Tibial artery (tissue), 4 donors: ENCODE measurements around the gene SYNGAP1.
"Not testable (repeated sequence)": the region's sequence is repeated elsewhere in the genome, so short reads cannot be mapped to it uniquely, and the experiment has no call there.

Experiments
- DNase-seq, 2 donors: peaks; one replicate each; pipeline ENCODE4 v3.0.0-alpha.2; 2019
- H3K27ac ChIP-seq, 2 donors: fragments of 200-600 bp; sonication (generic) in 1 of 2; 1 replicate in 1 of 2; 2 replicates in 1 of 2; pipeline ENCODE4 v1.5.1; 2018 to 2019; ENCODE audit warnings: mild to moderate bottlenecking in 1 of 2
- H3K27me3 ChIP-seq, 2 donors: fragments of 200-600 bp; sonication (generic) in 1 of 2; one replicate each; pipeline versions ENCODE4 v1.5.1 to v1.6.0; 2016 to 2019
- H3K36me3 ChIP-seq, 3 donors: fragments of 200-600 bp; sonication (generic) in 2 of 3; one replicate each; pipeline ENCODE4 v1.5.1; 2016 to 2019; ENCODE audit warnings: mild to moderate bottlenecking in 2 of 3
- H3K4me1 ChIP-seq, 4 donors: fragments of 200-600 bp; sonication (generic) in 2 of 4; 1 replicate in 3 of 4; 2 replicates in 1 of 4; pipeline ENCODE4 v1.5.1; 2016 to 2019
- H3K4me3 ChIP-seq, 2 donors: fragments of 200-600 bp; sonication (generic) in 1 of 2; 1 replicate in 1 of 2; 2 replicates in 1 of 2; pipeline ENCODE4 v1.5.1; 2018 to 2019; ENCODE audit warnings: mild to moderate bottlenecking in 2 of 2
- H3K9me3 ChIP-seq, 3 donors: fragments of 200-600 bp; sonication (generic) in 1 of 3; one replicate each; pipeline ENCODE4 v1.5.1; 2016 to 2019
- CTCF ChIP-seq, 2 experiments: fragments of 200-600 bp in 1 of 2; fragments of 450-650 bp in 1 of 2; IDR thresholded peaks; one replicate each; pipeline ENCODE4 v1.5.1; 2017 to 2019; ENCODE audit warnings: antibody characterized with exemption in 2 of 2, mild to moderate bottlenecking in 1 of 2, moderate library complexity in 1 of 2
- intact Hi-C: fragments of 100-400 bp; cut with DNase I; formaldehyde crosslinking; loops from one replicate; pipeline ENCODE4 v1.15.0; 2023; ENCODE audit warnings: low total_unique reads

Gene SYNGAP1

GRCh38 chr6:33469661-33470060 lies 49.8 kb downstream of the SYNGAP1 start:
- no peak for DNase-seq
- H3K36me3 ChIP-seq: no peaks in the 10 kb centered on the region
- H3K9me3 ChIP-seq: no peaks in the 10 kb centered on the region
- intact Hi-C loops: no loop called here
- TF ChIP-seq CTCF (IDR thresholded peaks at IDR 0.05): no peak
- H3K4me1 ChIP-seq: no peaks in the 10 kb centered on the region
- H3K27me3 ChIP-seq: no peaks in the 10 kb centered on the region
- H3K4me3 ChIP-seq: no peak overlapping the region
- H3K27ac ChIP-seq: no peak overlapping the region

GRCh38 chr6:33477864-33478263 lies 58.0 kb downstream of the SYNGAP1 start:
- no peaks in the 10 kb centered on the region for H3K9me3 ChIP-seq
- no peaks in the 10 kb centered on the region for H3K36me3 ChIP-seq
- TF ChIP-seq CTCF (IDR thresholded peaks at IDR 0.05): no peak
- H3K27ac ChIP-seq: no peak overlapping the region
- DNase-seq: no peak
- intact Hi-C loops: no loop called here
- H3K4me1 ChIP-seq: no peaks in the 10 kb centered on the region
- no peaks in the 10 kb centered on the region for H3K27me3 ChIP-seq
- no peak overlapping the region for H3K4me3 ChIP-seq

GRCh38 chr6:33481192-33481591 lies 61.3 kb downstream of the SYNGAP1 start:
- H3K4me3 ChIP-seq: no peak overlapping the region
- no peak for TF ChIP-seq CTCF (IDR thresholded peaks at IDR 0.05)
- H3K27me3 ChIP-seq: no peaks in the 10 kb centered on the region

GRCh38 chr6:33482620-33483019 lies 62.8 kb downstream of the SYNGAP1 start:
- H3K4me1 ChIP-seq, H3K27me3 ChIP-seq, H3K9me3 ChIP-seq, H3K36me3 ChIP-seq, DNase-seq, H3K27ac ChIP-seq, intact Hi-C loops, H3K4me3 ChIP-seq: not testable (repeated sequence)

More at GRCh38 chr6:33481192-33481591, 61.3 kb downstream of the SYNGAP1 start:
- Histone ChIP-seq H3K4me1 (no peaks in the 10 kb centered on the region), H3K27ac (no peak overlapping the region), H3K36me3 (no peaks in the 10 kb centered on the region), H3K9me3 (no peaks in the 10 kb centered on the region)
- intact Hi-C loops: no loop called here
- no peak for DNase-seq

GRCh38 chr6:33483678-33484077 lies 63.8 kb downstream of the SYNGAP1 start:
- Histone ChIP-seq H3K9me3 (no peaks in the 10 kb centered on the region), H3K27me3 (peaks cover 0 to 12% of the 10 kb centered on the region in 2 donors), H3K4me1 (no peaks in the 10 kb centered on the region), H3K27ac (no peak overlapping the region), H3K4me3 (no peak overlapping the region), H3K36me3 (no peaks in the 10 kb centered on the region)
- no peak for DNase-seq
- no peak for TF ChIP-seq CTCF (IDR thresholded peaks at IDR 0.05)
- intact Hi-C loops: no loop called here

- H3K36me3 ChIP-seq, DNase-seq, H3K4me1 ChIP-seq, H3K4me3 ChIP-seq, H3K27ac ChIP-seq, intact Hi-C loops, H3K9me3 ChIP-seq: not testable (repeated sequence)
- H3K27me3 ChIP-seq: peaks cover 0 to 16% of the 10 kb centered on the region in 2 donors
Observed at GRCh38 chr6:33484673-33485262, 64.9 kb downstream of the SYNGAP1 start.

- H3K4me1 ChIP-seq, H3K9me3 ChIP-seq, H3K27ac ChIP-seq, H3K4me3 ChIP-seq, H3K36me3 ChIP-seq, DNase-seq, intact Hi-C loops: not testable (repeated sequence)
- H3K27me3 ChIP-seq: peaks cover 0 to 16% of the 10 kb centered on the region in 2 donors
Observed at GRCh38 chr6:33485680-33486079, 65.8 kb downstream of the SYNGAP1 start.
